ENCODE results near the gene TRPM3. TPM values are rescaled to one million over a fixed set of nuclear protein-coding genes. Genes with fewer than 3 reads are reported as not detected.

The TRPM3 gene
- total and polyA plus RNA-seq, 2 of the 8 experiments (the other 6 are each of a cell fraction or from before 2014, with no cell fraction given) = 2.4 to 10.9 TPM

- Histone ChIP-seq H4K5ac (ENCODE audit: insufficient read length, low read depth, low read length) (no peak overlapping the region), H2BK12ac (ENCODE audit: low read depth, low read length) (no peak overlapping the region), H3K27me3 (replicated peaks in 1 of 4; ENCODE audit: control insufficient read depth in 3 of 4, extremely low read depth in 1 of 4, insufficient read depth in 3 of 4, low read length in 3 of 4) (no peaks in the 10 kb centered on the region), H3K27ac (ENCODE audit: low read depth, low read length) (no peak overlapping the region), H2BK120ac (replicated peaks; ENCODE audit: low read depth, low read length) (no peak overlapping the region), H4K8ac (ENCODE audit: extremely low read depth, insufficient read depth, low read length) (no peak overlapping the region), H2BK5ac (ENCODE audit: low read depth, low read length) (no peak overlapping the region), H3K4me1 (replicated peaks in 1 of 4; ENCODE audit: control insufficient read depth in 3 of 4, insufficient read depth in 4 of 4, low read length in 3 of 4) (no peaks in the 10 kb centered on the region), H3K4me3 (ENCODE audit: extremely low read depth in 1 of 4, insufficient read depth in 2 of 4, low read depth in 3 of 4, low read length in 4 of 4) (no peak overlapping the region), H3K9ac (replicated peaks in 1 of 4; ENCODE audit: extremely low read depth in 1 of 4, low read depth in 3 of 4, low read length in 3 of 4) (no peak overlapping the region; a peak in 1 of 7 replicates), H3K23me2 (ENCODE audit: low read depth, low read length) (no peaks in the 10 kb centered on the region), H4K20me1 (replicated peaks in 1 of 2; ENCODE audit: control insufficient read depth in 1 of 2, insufficient read depth in 2 of 2, low read length in 2 of 2) (no peaks in the 10 kb centered on the region), H3K14ac (ENCODE audit: insufficient read length) (no peak overlapping the region), H3K18ac (ENCODE audit: extremely low read depth, low read length) (no peak overlapping the region), H2AK5ac (ENCODE audit: low read depth, low read length) (no peak overlapping the region), H2AFZ (ENCODE audit: low read length) (no peak overlapping the region), H3K56ac (replicated peaks; ENCODE audit: insufficient read length, low read depth, low read length) (no peak overlapping the region), H3K79me1 (ENCODE audit: low read depth, low read length) (0 out of 2 replicates have a peak, but pooled peaks cover 2% of the 10 kb centered on the region), H3K9me3 (ENCODE audit: insufficient read depth in 2 of 2, low read depth in 1 of 2, low read length in 1 of 2) (no peaks in the 10 kb centered on the region), H2BK20ac (ENCODE audit: low read length) (no peak overlapping the region), H4K91ac (replicated peaks; ENCODE audit: insufficient read length, low read length) (no peak overlapping the region), H3K36me3 (ENCODE audit: control insufficient read depth in 2 of 4, insufficient read depth in 4 of 4, low read length in 3 of 4) (no peaks in the 10 kb centered on the region), H2BK15ac (ENCODE audit: low read length) (no peak overlapping the region), H3K4ac (replicated peaks; ENCODE audit: insufficient read length, low read depth, low read length) (no peak overlapping the region), H3K79me2 (ENCODE audit: control insufficient read depth in 1 of 2, insufficient read depth in 2 of 2, low read length in 2 of 2) (peaks cover 0 to 4% of the 10 kb centered on the region in 2 experiments; a peak in 2 of 4 replicates), H3K4me2 (ENCODE audit: insufficient read depth in 1 of 2, low read depth in 2 of 2, low read length in 2 of 2) (no peak overlapping the region), H3K23ac (ENCODE audit: insufficient read length) (no peak overlapping the region)
- TF ChIP-seq GABPA (IDR thresholded peaks at IDR 0.05; ENCODE audit: borderline replicate concordance, insufficient read depth, low read length) = no peak
- TF ChIP-seq JUN (IDR thresholded peaks at IDR 0.05; ENCODE audit: low read depth, low read length) = no peak
- no peak for TF ChIP-seq TAF7 (optimal IDR thresholded peaks at IDR 0.05; ENCODE audit: borderline replicate concordance, low read depth, low read length)
- TF ChIP-seq TCF12 (IDR thresholded peaks at IDR 0.05; ENCODE audit: low read depth, low read length) = no peak
- no peak for TF ChIP-seq ZNF274 (IDR thresholded peaks at IDR 0.05; ENCODE audit: borderline replicate concordance, extremely low read depth, low read length)
- TF ChIP-seq SAP30 (IDR thresholded peaks at IDR 0.05; ENCODE audit: insufficient read depth, insufficient replicate concordance, low read length) = no peak
- no peak for TF ChIP-seq NANOG (IDR thresholded peaks at IDR 0.05; ENCODE audit: insufficient read depth, low read depth, low read length, poor library complexity, severe bottlenecking)
- no peak for TF ChIP-seq CHD2 (IDR thresholded peaks at IDR 0.05; ENCODE audit: low read length)
- no peak for TF ChIP-seq RFX5 (IDR thresholded peaks at IDR 0.05; ENCODE audit: borderline replicate concordance, low read depth, low read length)
- no peak for TF ChIP-seq JUND (IDR thresholded peaks at IDR 0.05; ENCODE audit: low read length)
- TF ChIP-seq CEBPB (IDR thresholded peaks at IDR 0.05; ENCODE audit: low read depth, low read length) = no peak
- no peak for TF ChIP-seq TAF1 (IDR thresholded peaks at IDR 0.05; ENCODE audit: low read depth, low read length)
- no peak for TF ChIP-seq SP4 (IDR thresholded peaks at IDR 0.05; ENCODE audit: low read length)
- TF ChIP-seq ASH2L (IDR thresholded peaks at IDR 0.05; ENCODE audit: low read length) = no peak
- TF ChIP-seq RXRA (IDR thresholded peaks at IDR 0.05; ENCODE audit: insufficient read depth, low read depth, low read length) = no peak
- no peak for FAIRE-seq
- POLR2A ChIA-PET (ENCODE audit: partially characterized antibody) = no interaction called here
- CTCF ChIA-PET (ENCODE audit: partially characterized antibody) = interaction anchor here (0.8 to 1.0 kb wide), 2 partner anchors 15 to 42 kb away, joined by 3 read pairs; no protein-coding TSS in a partner anchor
- no peak for DNase-seq (ENCODE audit: low read depth in 1 of 2, low spot score in 2 of 2)
Measured at GRCh38 chr9:71097671-71098070, 23.8 kb downstream of the TRPM3 start.

Data from H1 (cell line).